ENCODE measurements around the gene C1orf226. TPM values are rescaled to one million over a fixed set of nuclear protein-coding genes. Genes with fewer than 3 reads are reported as not detected.

The C1orf226 gene
- total RNA-seq, 1 donor from 2014 or later, result 50.4 TPM

- DNase-seq (ENCODE audit: low spot score), result no peak
- ATAC-seq, result no peak
Measured at GRCh38 chr1:162384116-162384515, 2.6 kb downstream of the C1orf226 start.

- DNase-seq (ENCODE audit: low spot score), result no peak
Measured at GRCh38 chr1:162384601-162385279, 3.2 kb downstream of the C1orf226 start.

GRCh38 chr1:162385280-162385623, 3.7 kb downstream of the C1orf226 start:
- no peak for DNase-seq (ENCODE audit: low spot score)

More at GRCh38 chr1:162384601-162385279, 3.2 kb downstream of the C1orf226 start:
- no peak for ATAC-seq

GRCh38 chr1:162385702-162386101, 4.2 kb downstream of the C1orf226 start:
- no peak for DNase-seq (ENCODE audit: low spot score)
- ATAC-seq, result no peak

More at GRCh38 chr1:162385280-162385623, 3.7 kb downstream of the C1orf226 start:
- no peak for ATAC-seq

GRCh38 chr1:162386292-162387225, 5.0 kb downstream of the C1orf226 start:
- DNase-seq (ENCODE audit: low spot score) (no peak), ATAC-seq (no peak)

GRCh38 chr1:162387226-162388082, 5.9 kb downstream of the C1orf226 start:
- DNase-seq (ENCODE audit: low spot score), result no peak
- ATAC-seq, result no peak

GRCh38 chr1:162388083-162388594, 6.6 kb downstream of the C1orf226 start:
- no peak for DNase-seq (ENCODE audit: low spot score)
- peak; percentile 7 for ATAC-seq

- ATAC-seq (peak; percentile 84), DNase-seq (ENCODE audit: low spot score) (peak; percentile 89)
Measured at GRCh38 chr1:162388615-162389014, 7.1 kb downstream of the C1orf226 start.

GRCh38 chr1:162389021-162389818, 7.7 kb downstream of the C1orf226 start:
- ATAC-seq (peak; percentile 11), DNase-seq (ENCODE audit: low spot score) (no peak)

GRCh38 chr1:162389971-162390370, 8.4 kb downstream of the C1orf226 start:
- ATAC-seq, result peak; percentile 8
- DNase-seq (ENCODE audit: low spot score), result no peak

GRCh38 chr1:162390396-162391185, 9.1 kb downstream of the C1orf226 start:
- ATAC-seq, result no peak
- no peak for DNase-seq (ENCODE audit: low spot score)

GRCh38 chr1:162391790-162392563, 10.4 kb downstream of the C1orf226 start:
- DNase-seq (ENCODE audit: low spot score), result no peak
- peak; percentile 49 for ATAC-seq

GRCh38 chr1:162396201-162396906, 14.8 kb downstream of the C1orf226 start:
- ATAC-seq, result no peak
- DNase-seq (ENCODE audit: low spot score), result no peak

GRCh38 chr1:162397039-162397448, 15.5 kb downstream of the C1orf226 start:
- DNase-seq (ENCODE audit: low spot score) (no peak), ATAC-seq (peak; percentile 79)

GRCh38 chr1:162397943-162398560, 16.5 kb downstream of the C1orf226 start:
- ATAC-seq (no peak), DNase-seq (ENCODE audit: low spot score) (no peak)

- ATAC-seq, result no peak
Measured at GRCh38 chr1:162398999-162399580, 17.6 kb downstream of the C1orf226 start.

GRCh38 chr1:162400790-162401355, 19.3 kb downstream of the C1orf226 start:
- DNase-seq (ENCODE audit: low spot score), result no peak
- no peak for ATAC-seq

More at GRCh38 chr1:162398999-162399580, 17.6 kb downstream of the C1orf226 start:
- DNase-seq (ENCODE audit: low spot score), result no peak

All from left lobe of liver (tissue), 2 donors.